ENCODE data around the gene FOXD1.

The FOXD1 gene

GRCh38 chr5:73437101-73437776 lies 11.3 kb downstream of the FOXD1 start:
- peak overlapping the region; percentile 59 for H3K4me3 Mint-ChIP-seq
- H3K27ac Mint-ChIP-seq: no peak overlapping the region
- H3K27me3 Mint-ChIP-seq: peaks cover 71% of the 10 kb centered on the region
- peaks cover 6% of the 10 kb centered on the region for H3K9me3 Mint-ChIP-seq
- H3K4me1 Mint-ChIP-seq: peaks cover 9% of the 10 kb centered on the region
- no peaks in the 10 kb centered on the region for H3K36me3 Mint-ChIP-seq

- H3K36me3 Mint-ChIP-seq: no peaks in the 10 kb centered on the region
- peaks cover 9% of the 10 kb centered on the region for H3K4me1 Mint-ChIP-seq
- H3K9me3 Mint-ChIP-seq: peaks cover 6% of the 10 kb centered on the region
- H3K4me3 Mint-ChIP-seq: peak overlapping the region; percentile 11
- no peak overlapping the region for H3K27ac Mint-ChIP-seq
- peaks cover 65% of the 10 kb centered on the region for H3K27me3 Mint-ChIP-seq
These were observed 12.0 kb downstream of the FOXD1 start for GRCh38 chr5:73436535-73437100.

GRCh38 chr5:73435759-73436534 lies 12.6 kb downstream of the FOXD1 start:
- Mint-ChIP-seq H3K4me3 (peak overlapping the region; percentile 11), H3K27me3 (peaks cover 61% of the 10 kb centered on the region), H3K27ac (peak overlapping the region; percentile 1)

GRCh38 chr5:73434907-73435306 lies 13.7 kb downstream of the FOXD1 start:
- Mint-ChIP-seq H3K9me3 (peaks cover 6% of the 10 kb centered on the region), H3K27me3 (peaks cover 56% of the 10 kb centered on the region)

More at GRCh38 chr5:73435759-73436534, 12.6 kb downstream of the FOXD1 start:
- H3K9me3 Mint-ChIP-seq: peaks cover 6% of the 10 kb centered on the region
- H3K36me3 Mint-ChIP-seq: no peaks in the 10 kb centered on the region
- peaks cover 9% of the 10 kb centered on the region for H3K4me1 Mint-ChIP-seq

GRCh38 chr5:73434461-73434860 lies 14.1 kb downstream of the FOXD1 start:
- H3K9me3 Mint-ChIP-seq: peaks cover 6% of the 10 kb centered on the region
- peaks cover 54% of the 10 kb centered on the region for H3K27me3 Mint-ChIP-seq
- H3K4me3 Mint-ChIP-seq: no peak overlapping the region
- H3K36me3 Mint-ChIP-seq: no peaks in the 10 kb centered on the region
- no peak overlapping the region for H3K27ac Mint-ChIP-seq
- H3K4me1 Mint-ChIP-seq: peaks cover 9% of the 10 kb centered on the region

More at GRCh38 chr5:73434907-73435306, 13.7 kb downstream of the FOXD1 start:
- Mint-ChIP-seq H3K4me1 (peaks cover 9% of the 10 kb centered on the region), H3K4me3 (no peak overlapping the region), H3K27ac (no peak overlapping the region), H3K36me3 (no peaks in the 10 kb centered on the region)

- H3K4me3 Mint-ChIP-seq: no peak overlapping the region
- H3K9me3 Mint-ChIP-seq: peaks cover 4% of the 10 kb centered on the region
- H3K36me3 Mint-ChIP-seq: no peaks in the 10 kb centered on the region
- peaks cover 9% of the 10 kb centered on the region for H3K4me1 Mint-ChIP-seq
- no peak overlapping the region for H3K27ac Mint-ChIP-seq
- H3K27me3 Mint-ChIP-seq: peaks cover 52% of the 10 kb centered on the region
These were observed 14.6 kb downstream of the FOXD1 start for GRCh38 chr5:73433982-73434342.

- Mint-ChIP-seq H3K4me3 (no peak overlapping the region), H3K4me1 (peaks cover 9% of the 10 kb centered on the region), H3K27me3 (peaks cover 48% of the 10 kb centered on the region), H3K27ac (peak overlapping the region; percentile 78), H3K36me3 (no peaks in the 10 kb centered on the region), H3K9me3 (no peaks in the 10 kb centered on the region)
These were observed 15.2 kb downstream of the FOXD1 start for GRCh38 chr5:73433272-73433981.

GRCh38 chr5:73431204-73431851 lies 17.2 kb downstream of the FOXD1 start:
- Mint-ChIP-seq H3K27me3 (peaks cover 42% of the 10 kb centered on the region), H3K4me1 (peaks cover 4% of the 10 kb centered on the region), H3K36me3 (no peaks in the 10 kb centered on the region), H3K9me3 (no peaks in the 10 kb centered on the region), H3K27ac (no peak overlapping the region), H3K4me3 (no peak overlapping the region)

GRCh38 chr5:73426034-73426433 lies 22.5 kb downstream of the FOXD1 start:
- H3K27ac Mint-ChIP-seq: no peak overlapping the region
- peaks cover 41% of the 10 kb centered on the region for H3K27me3 Mint-ChIP-seq
- no peaks in the 10 kb centered on the region for H3K4me1 Mint-ChIP-seq
- no peaks in the 10 kb centered on the region for H3K36me3 Mint-ChIP-seq
- H3K9me3 Mint-ChIP-seq: peaks cover 5% of the 10 kb centered on the region
- H3K4me3 Mint-ChIP-seq: no peak overlapping the region

GRCh38 chr5:73424556-73424977 lies 24.0 kb downstream of the FOXD1 start:
- no peaks in the 10 kb centered on the region for H3K36me3 Mint-ChIP-seq
- peaks cover 5% of the 10 kb centered on the region for H3K9me3 Mint-ChIP-seq
- H3K27me3 Mint-ChIP-seq: peaks cover 50% of the 10 kb centered on the region
- H3K27ac Mint-ChIP-seq: no peak overlapping the region
- H3K4me3 Mint-ChIP-seq: no peak overlapping the region
- H3K4me1 Mint-ChIP-seq: peaks cover 7% of the 10 kb centered on the region

- Mint-ChIP-seq H3K36me3 (no peaks in the 10 kb centered on the region), H3K27ac (no peak overlapping the region), H3K4me1 (peaks cover 7% of the 10 kb centered on the region), H3K9me3 (peaks cover 5% of the 10 kb centered on the region), H3K4me3 (no peak overlapping the region), H3K27me3 (peaks cover 64% of the 10 kb centered on the region)
These were observed 26.4 kb downstream of the FOXD1 start for GRCh38 chr5:73422164-73422563.

- Mint-ChIP-seq H3K4me3 (no peak overlapping the region), H3K9me3 (peaks cover 5% of the 10 kb centered on the region), H3K27me3 (peaks cover 71% of the 10 kb centered on the region), H3K36me3 (no peaks in the 10 kb centered on the region), H3K4me1 (peaks cover 7% of the 10 kb centered on the region), H3K27ac (no peak overlapping the region)
These were observed 27.9 kb downstream of the FOXD1 start for GRCh38 chr5:73420666-73421065.

GRCh38 chr5:73419465-73420390 lies 28.8 kb downstream of the FOXD1 start:
- H3K27me3 Mint-ChIP-seq: peaks cover 75% of the 10 kb centered on the region
- H3K4me3 Mint-ChIP-seq: peak overlapping the region; percentile 30
- H3K27ac Mint-ChIP-seq: no peak overlapping the region
- no peaks in the 10 kb centered on the region for H3K36me3 Mint-ChIP-seq
- H3K9me3 Mint-ChIP-seq: peaks cover 5% of the 10 kb centered on the region
- H3K4me1 Mint-ChIP-seq: peaks cover 7% of the 10 kb centered on the region

GRCh38 chr5:73419117-73419464 lies 29.5 kb downstream of the FOXD1 start:
- Mint-ChIP-seq H3K27ac (no peak overlapping the region), H3K9me3 (peaks cover 5% of the 10 kb centered on the region), H3K4me1 (peaks cover 7% of the 10 kb centered on the region), H3K36me3 (no peaks in the 10 kb centered on the region), H3K27me3 (peaks cover 75% of the 10 kb centered on the region), H3K4me3 (no peak overlapping the region)
